A549 (cell line): Measurements from ENCODE around the gene CLSTN2. TPM values are rescaled to one million over a fixed set of nuclear protein-coding genes. Genes with fewer than 3 reads are reported as not detected.

Source experiments
- ATAC-seq, 2 experiments: fragments of 200-7000 bp in 1 of 2; fragments of >200 bp in 1 of 2; cut with Nextera tagmentation in 1 of 2; cut with Tn5 transposase in 1 of 2; 3 replicates each; pipeline versions ENCODE4 v1.8.0 to v1.9.1; 2018 to 2020; ENCODE audit warnings: mild to moderate bottlenecking in 1 of 2, moderate library complexity in 1 of 2
- CTCF ChIA-PET: fragments of 300-600 bp; sonication (Branson Sonifier 250); formaldehyde crosslinking; extraction: SDS; loops from one replicate; lab custom pipeline; 2021; ENCODE audit warnings: antibody characterized with exemption, inconsistent platforms; lab: Yijun Ruan, JAX
- POLR2A ChIA-PET: fragments of 350-600 bp; formaldehyde crosslinking; extraction: SDS; loops from one replicate; lab custom pipeline; 2021; ENCODE audit warnings: antibody characterized with exemption, inconsistent platforms; lab: Yijun Ruan, JAX
- DNase-seq, 2 experiments: peaks; one replicate each; pipeline versions ENCODE4 v3.0.0 to v3.0.0-alpha.2; 2011 to 2016; ENCODE audit warnings: low read depth in 1 of 2, low spot score in 1 of 2
- FAIRE-seq: peaks from 2 replicates; lab custom pipeline; 2011; peaks lifted over from hg19 to GRCh38; lab: Jason Lieb, UNC
- H3K27ac ChIP-seq, 2 experiments: fragments of >200 bp; sonication (Bioruptor Twin); formaldehyde crosslinking; 3 replicates each; pipeline ENCODE4 v1.5.1; 2016 to 2017
- H3K4me1 ChIP-seq: fragments of >200 bp; sonication (Bioruptor Twin); formaldehyde crosslinking; 3 replicates; pipeline ENCODE4 v1.6.1; 2016
- H3K4me2 ChIP-seq: fragments of >200 bp; sonication (Bioruptor Twin); formaldehyde crosslinking; 3 replicates; pipeline ENCODE4 v1.6.1; 2016
- H3K4me3 ChIP-seq: fragments of >200 bp; sonication (Bioruptor Twin); formaldehyde crosslinking; 3 replicates; pipeline ENCODE4 v1.5.1; 2016
- H3K9me3 ChIP-seq: fragments of >200 bp; sonication (Bioruptor Twin); formaldehyde crosslinking; 3 replicates; pipeline ENCODE4 v1.6.1; 2016
- CBX8 ChIP-seq: fragments of 200-600 bp; sonication (generic); IDR thresholded peaks from 2 replicates; pipeline ENCODE4 v1.6.1; 2016
- CHD2 ChIP-seq: fragments of 150-350 bp; IDR thresholded peaks from 2 replicates; pipeline ENCODE4 v1.6.1; 2014; ENCODE audit warnings: low read length; ENCODE audit not compliant: partially characterized antibody
- CHD4 ChIP-seq: fragments of 200-600 bp; sonication (generic); IDR thresholded peaks from 2 replicates; pipeline ENCODE4 v1.6.1; 2016; ENCODE audit warnings: antibody characterized with exemption, mild to moderate bottlenecking, borderline replicate concordance
- E2F6 ChIP-seq: IDR thresholded peaks from 2 replicates; pipeline ENCODE4 v1.6.1; 2012; ENCODE audit warnings: low read depth, borderline replicate concordance
- EP300 ChIP-seq, 2 experiments: fragments of >200 bp; sonication (Bioruptor Twin); formaldehyde crosslinking; IDR thresholded peaks; 2 replicates in 1 of 2; 3 replicates in 1 of 2; pipeline ENCODE4 v1.6.1; 2016 to 2017
- HOXB13 ChIP-seq: fragments of 250-450 bp; sonication (Bioruptor Pico); IDR thresholded peaks from 2 replicates; pipeline ENCODE4 v1.5.0; 2020; ENCODE audit warnings: low read depth, mild to moderate bottlenecking, moderate library complexity
- HOXB5 ChIP-seq: fragments of 250-450 bp; sonication (Bioruptor Pico); IDR thresholded peaks from 2 replicates; pipeline ENCODE4 v1.5.0; 2020; ENCODE audit warnings: mild to moderate bottlenecking, moderate library complexity
- JUNB ChIP-seq: fragments of >200 bp; sonication (Bioruptor Twin); formaldehyde crosslinking; IDR thresholded peaks from 2 replicates; pipeline ENCODE4 v1.6.1; 2016
- MAZ ChIP-seq: fragments of 150-350 bp; IDR thresholded peaks from 2 replicates; pipeline ENCODE4 v1.6.1; 2014; ENCODE audit warnings: antibody characterized with exemption, low read depth, low read length, borderline replicate concordance
- MYC ChIP-seq: IDR thresholded peaks from 2 replicates; pipeline ENCODE4 v1.6.1; 2012; ENCODE audit warnings: mild to moderate bottlenecking, inconsistent platforms, low read length, improper control_type of control experiment, borderline replicate concordance
- NFE2L2 ChIP-seq: fragments of 150-350 bp; conservative IDR thresholded peaks from 2 replicates; pipeline ENCODE4 v1.6.1; 2014; ENCODE audit warnings: low read length
- NPAS2 ChIP-seq: fragments of 250-450 bp; sonication (Bioruptor Pico); IDR thresholded peaks from 2 replicates; pipeline ENCODE4 v1.8.0; 2022; ENCODE audit warnings: mild to moderate bottlenecking, moderate library complexity, borderline replicate concordance
- NR3C1 ChIP-seq: fragments of >200 bp; sonication (Bioruptor Twin); formaldehyde crosslinking; IDR thresholded peaks from 3 replicates; pipeline ENCODE4 v1.6.1; 2017
- RFX5 ChIP-seq: fragments of 450-650 bp; IDR thresholded peaks from 2 replicates; pipeline ENCODE4 v1.7.1; 2014; ENCODE audit warnings: antibody characterized with exemption, mild to moderate bottlenecking, moderate library complexity
- TFCP2L1 ChIP-seq: fragments of 250-450 bp; sonication (Bioruptor Pico); IDR thresholded peaks from 2 replicates; pipeline ENCODE4 v1.5.0; 2021; ENCODE audit warnings: mild to moderate bottlenecking
- ZFP36 ChIP-seq: fragments of 450-650 bp; IDR thresholded peaks from 2 replicates; pipeline ENCODE4 v1.6.1; 2014; ENCODE audit warnings: borderline replicate concordance; ENCODE audit not compliant: partially characterized antibody
- WGBS: methylation state at CpG from one replicate; pipeline ENCODE4 v1.1.6; 2017; ENCODE audit errors: missing lambda C conversion rate; 5-methylcytosine and 5-hydroxymethylcytosine counted together
- polyA plus RNA-seq, 4 experiments: library from polyadenylated mRNA; depleted of rRNA in 3 of 4; stranded (reverse); fragments of >200 nt; fragmentation: RNase III in 1 of 4; extraction: RNeasy Plus Mini Kit Qiagen cat#74134 plus additional on column Dnase treatment in 1 of 4; gene quantifications; 2 replicates in 3 of 4; 3 replicates in 1 of 4; pipeline ENCODE4 v1.2.3, GENCODE V29; 2011 to 2017
- TF ChIP-seq, protein P1 (sequence below): fragments of 150-350 bp; IDR thresholded peaks from 2 replicates; pipeline ENCODE4 v1.6.1; 2014; ENCODE audit warnings: low read depth, mild to moderate bottlenecking, low read length
- TF ChIP-seq, protein P2 (sequence below): fragments of >200 bp; sonication (Bioruptor Twin); formaldehyde crosslinking; IDR thresholded peaks from 3 replicates; pipeline ENCODE4 v1.5.1; 2016

CLSTN2 gene
- polyA plus RNA-seq, 2 of the 4 experiments (the other 2 are of a cell fraction) = 0.03 to 0.04 TPM

- H3K9me3 ChIP-seq = no peaks in the 10 kb centered on the region
- H3K4me1 ChIP-seq = peaks cover 3% of the 10 kb centered on the region; the same call in 1 of the 3 replicates
- DNase-seq (no peak), FAIRE-seq (no peak), ATAC-seq (no peak)
- H3K4me3 ChIP-seq = no peak overlapping the region
- no peak overlapping the region; a peak in 1 of 6 replicates for H3K27ac ChIP-seq
- TF ChIP-seq CBX8 = no peak
- no peak for TF ChIP-seq CHD4
- no peak for TF ChIP-seq RFX5
- no peak for TF ChIP-seq EP300 (IDR thresholded peaks at IDR 0.05)
- TF ChIP-seq, protein P1, sequence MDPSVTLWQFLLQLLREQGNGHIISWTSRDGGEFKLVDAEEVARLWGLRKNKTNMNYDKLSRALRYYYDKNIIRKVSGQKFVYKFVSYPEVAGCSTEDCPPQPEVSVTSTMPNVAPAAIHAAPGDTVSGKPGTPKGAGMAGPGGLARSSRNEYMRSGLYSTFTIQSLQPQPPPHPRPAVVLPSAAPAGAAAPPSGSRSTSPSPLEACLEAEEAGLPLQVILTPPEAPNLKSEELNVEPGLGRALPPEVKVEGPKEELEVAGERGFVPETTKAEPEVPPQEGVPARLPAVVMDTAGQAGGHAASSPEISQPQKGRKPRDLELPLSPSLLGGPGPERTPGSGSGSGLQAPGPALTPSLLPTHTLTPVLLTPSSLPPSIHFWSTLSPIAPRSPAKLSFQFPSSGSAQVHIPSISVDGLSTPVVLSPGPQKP = no peak
- no peak for TF ChIP-seq CHD2
- TF ChIP-seq ZFP36 = no peak
- no peak for TF ChIP-seq NFE2L2
- TF ChIP-seq MAZ = no peak
- TF ChIP-seq E2F6 = no peak
- TF ChIP-seq NR3C1 = no peak
- TF ChIP-seq, protein P2, sequence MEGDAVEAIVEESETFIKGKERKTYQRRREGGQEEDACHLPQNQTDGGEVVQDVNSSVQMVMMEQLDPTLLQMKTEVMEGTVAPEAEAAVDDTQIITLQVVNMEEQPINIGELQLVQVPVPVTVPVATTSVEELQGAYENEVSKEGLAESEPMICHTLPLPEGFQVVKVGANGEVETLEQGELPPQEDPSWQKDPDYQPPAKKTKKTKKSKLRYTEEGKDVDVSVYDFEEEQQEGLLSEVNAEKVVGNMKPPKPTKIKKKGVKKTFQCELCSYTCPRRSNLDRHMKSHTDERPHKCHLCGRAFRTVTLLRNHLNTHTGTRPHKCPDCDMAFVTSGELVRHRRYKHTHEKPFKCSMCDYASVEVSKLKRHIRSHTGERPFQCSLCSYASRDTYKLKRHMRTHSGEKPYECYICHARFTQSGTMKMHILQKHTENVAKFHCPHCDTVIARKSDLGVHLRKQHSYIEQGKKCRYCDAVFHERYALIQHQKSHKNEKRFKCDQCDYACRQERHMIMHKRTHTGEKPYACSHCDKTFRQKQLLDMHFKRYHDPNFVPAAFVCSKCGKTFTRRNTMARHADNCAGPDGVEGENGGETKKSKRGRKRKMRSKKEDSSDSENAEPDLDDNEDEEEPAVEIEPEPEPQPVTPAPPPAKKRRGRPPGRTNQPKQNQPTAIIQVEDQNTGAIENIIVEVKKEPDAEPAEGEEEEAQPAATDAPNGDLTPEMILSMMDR = no peak
- H3K4me2 ChIP-seq = no peak overlapping the region
- CTCF ChIA-PET = no interaction called here
- WGBS = 54% methylated on average over 3 of the region's 3 CpGs
- POLR2A ChIA-PET = no interaction called here
Observed at GRCh38 chr3:140394488-140395133, 459.6 kb downstream of the CLSTN2 start.

DNA sequence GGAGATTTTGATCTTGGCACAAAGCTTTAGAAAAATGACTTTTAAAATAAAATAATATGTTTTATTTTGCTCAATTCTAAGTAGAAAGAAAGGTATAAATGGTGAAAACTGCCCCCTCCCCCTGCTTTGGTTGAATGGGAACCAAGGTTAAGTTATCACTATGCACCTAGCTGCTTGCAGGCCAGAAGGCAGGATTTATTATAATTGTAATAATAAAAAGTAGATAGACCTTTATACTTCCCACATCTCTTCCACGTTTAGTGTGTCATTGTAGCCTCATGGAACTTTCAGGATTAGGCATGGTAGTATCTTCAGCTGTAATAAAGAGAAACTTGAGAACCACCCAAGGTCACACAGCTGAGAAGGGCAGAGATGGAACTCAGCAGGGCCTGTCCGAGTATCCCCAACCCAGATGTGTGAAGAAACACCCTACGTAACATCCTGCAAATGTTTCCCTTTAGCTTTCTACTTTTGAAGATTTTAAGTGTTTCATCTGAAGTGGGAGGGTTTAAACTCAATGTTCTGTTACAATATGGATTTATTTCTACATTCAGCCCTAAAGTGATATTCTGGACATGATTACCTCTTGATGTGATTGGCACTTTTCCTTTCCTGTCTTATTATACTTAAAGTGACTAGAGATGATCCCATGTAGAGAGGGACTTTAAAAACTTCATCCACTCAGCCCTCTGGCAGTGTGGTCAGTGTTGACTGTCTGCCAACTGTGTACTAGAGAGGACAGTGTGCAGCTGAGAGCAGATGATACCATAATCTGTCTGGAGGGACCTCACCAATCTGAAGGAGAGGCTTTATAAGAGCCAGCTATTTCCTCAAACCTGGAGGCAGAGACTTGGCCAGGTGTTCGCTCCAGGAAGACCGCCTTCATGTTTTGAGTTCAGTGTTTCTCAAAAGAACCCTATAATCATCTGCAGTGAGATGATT, 460.4 kb downstream of the CLSTN2 start:
- no peak overlapping the region for H3K4me2 ChIP-seq

DNA sequence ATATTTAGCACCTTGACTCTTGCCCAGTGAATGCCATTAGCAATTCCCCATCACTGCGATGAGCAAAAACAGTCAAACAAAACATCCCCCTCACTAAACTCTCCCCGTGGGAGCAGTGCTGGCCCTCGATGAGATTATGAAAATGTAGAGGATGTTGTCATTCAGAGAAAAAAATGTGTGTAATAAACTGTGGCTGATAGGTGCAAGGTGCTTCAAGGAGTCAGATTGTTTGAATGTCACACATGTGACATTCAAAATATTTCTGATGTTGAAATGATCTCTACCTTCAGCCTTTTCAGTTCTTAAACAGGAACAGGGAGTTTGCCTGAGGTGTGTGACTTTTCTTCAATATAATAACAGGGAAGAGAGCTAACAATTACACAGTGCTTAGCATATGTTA, 461.1 kb downstream of the CLSTN2 start:
- no peak for DNase-seq
- Histone ChIP-seq H3K4me3 (no peak overlapping the region), H3K4me2 (no peak overlapping the region), H3K27ac (no peak overlapping the region), H3K9me3 (no peaks in the 10 kb centered on the region), H3K4me1 (peaks cover 3% of the 10 kb centered on the region; the same call in 1 of the 3 replicates)
- no peak for TF ChIP-seq RFX5
- TF ChIP-seq JUNB = no peak
- TF ChIP-seq HOXB5 (CRISPR knock-in tag) = no peak
- no peak for FAIRE-seq
- POLR2A ChIA-PET = no interaction called here
- ATAC-seq = no peak
- WGBS = 37% methylated on average over 3 of the region's 3 CpGs
- CTCF ChIA-PET = no interaction called here

More for the DNA sequence above, 460.4 kb downstream of the CLSTN2 start:
- H3K9me3 ChIP-seq = no peaks in the 10 kb centered on the region
- FAIRE-seq = no peak
- ATAC-seq = no peak
- H3K4me1 ChIP-seq = peaks cover 3% of the 10 kb centered on the region; the same call in 1 of the 3 replicates
- H3K27ac ChIP-seq = no peak overlapping the region
- WGBS = 64% methylated on average over 5 of the region's 5 CpGs
- TF ChIP-seq NFE2L2 (no peak), HOXB13 (CRISPR knock-in tag) (no peak), TFCP2L1 (CRISPR knock-in tag) (no peak), MYC (no peak), EP300 (IDR thresholded peaks at IDR 0.05) (no peak), NPAS2 (no peak)
- no peak for DNase-seq
- CTCF ChIA-PET = no interaction called here
- H3K4me3 ChIP-seq = no peak overlapping the region
- POLR2A ChIA-PET = no interaction called here
